ENCODE results near the gene FGF13. TPM values are rescaled to one million over a fixed set of nuclear protein-coding genes. Genes with fewer than 3 reads are reported as not detected.

Gene FGF13
- total and polyA plus RNA-seq, 2 of the 4 experiments (the other 2 are of a cell fraction), result 0.18 TPM; not detected in 1

GRCh38 chrX:138692591-138692990, 18.9 kb downstream of the FGF13 start:
- intact Hi-C loops (cut with micrococcal nuclease), result no loop called here
- ChIA-PET POLR2A (ENCODE audit: unreplicated experiment) (no interaction called here), CTCF (no interaction called here)
- in situ Hi-C loops (cut with MboI; ENCODE audit: low sequenced_read_pairs), result no loop called here
- Histone ChIP-seq H2AK5ac (ENCODE audit: low read depth, low read length) (no peak overlapping the region), H3K4ac (ENCODE audit: low read depth, low read length) (no peak overlapping the region), H2BK20ac (ENCODE audit: low read depth, low read length) (no peak overlapping the region), H3K9me1 (ENCODE audit: insufficient read depth, low read length) (no peaks in the 10 kb centered on the region), H3K79me1 (ENCODE audit: low read depth in 1 of 2, low read length in 2 of 2) (no peaks in the 10 kb centered on the region), H3K27me3 (ENCODE audit: control insufficient read depth, insufficient read depth, low read length) (no peaks in the 10 kb centered on the region), H4K91ac (ENCODE audit: insufficient read depth, low read depth, low read length) (no peak overlapping the region), H4K20me1 (ENCODE audit: insufficient read depth, low read length) (no peaks in the 10 kb centered on the region), H3K9me3 (ENCODE audit: control insufficient read depth, insufficient read depth, low read length) (no peaks in the 10 kb centered on the region), H3K14ac (replicated peaks; ENCODE audit: low read depth, low read length) (no peak overlapping the region), H3K4me1 (ENCODE audit: control insufficient read depth, insufficient read depth, low read length) (no peaks in the 10 kb centered on the region), H3K36me3 (ENCODE audit: control insufficient read depth, insufficient read depth, low read length) (no peaks in the 10 kb centered on the region), H3K23ac (ENCODE audit: low read depth, low read length) (no peak overlapping the region), H2BK15ac (ENCODE audit: low read depth, low read length) (no peak overlapping the region), H2AFZ (replicated peaks; ENCODE audit: low read length, poor library complexity) (no peak overlapping the region), H3K4me2 (ENCODE audit: low read depth, low read length) (no peak overlapping the region), H2AK9ac (replicated peaks; ENCODE audit: low read depth, low read length, poor library complexity) (no peak overlapping the region), H3K18ac (ENCODE audit: low read depth, low read length) (no peak overlapping the region), H3K56ac (ENCODE audit: extremely low read depth, insufficient read depth, low read length) (no peak overlapping the region), H4K5ac (ENCODE audit: low read depth, low read length) (no peak overlapping the region), H3K9ac (ENCODE audit: low read depth, low read length) (no peak overlapping the region), H4K8ac (ENCODE audit: low read depth in 2 of 2, low read length in 2 of 2) (no peak overlapping the region), H3K27ac (ENCODE audit: insufficient read depth, low read length) (no peak overlapping the region), H3K4me3 (ENCODE audit: insufficient read depth, low read depth, low read length) (no peak overlapping the region), H2BK5ac (ENCODE audit: low read depth, low read length, poor library complexity, severe bottlenecking) (no peak overlapping the region), H2BK120ac (ENCODE audit: low read depth, low read length) (no peak overlapping the region)
- dilution Hi-C loops (cut with HindIII; ENCODE audit: low sequenced_read_pairs, unreplicated experiment), result no loop called here
- TF ChIP-seq RCOR1 (IDR thresholded peaks at IDR 0.05; ENCODE audit: insufficient replicate concordance, low read length), result no peak
- TF ChIP-seq CEBPB (IDR thresholded peaks at IDR 0.05; ENCODE audit: low read depth, low read length), result no peak
- TF ChIP-seq, protein P1, sequence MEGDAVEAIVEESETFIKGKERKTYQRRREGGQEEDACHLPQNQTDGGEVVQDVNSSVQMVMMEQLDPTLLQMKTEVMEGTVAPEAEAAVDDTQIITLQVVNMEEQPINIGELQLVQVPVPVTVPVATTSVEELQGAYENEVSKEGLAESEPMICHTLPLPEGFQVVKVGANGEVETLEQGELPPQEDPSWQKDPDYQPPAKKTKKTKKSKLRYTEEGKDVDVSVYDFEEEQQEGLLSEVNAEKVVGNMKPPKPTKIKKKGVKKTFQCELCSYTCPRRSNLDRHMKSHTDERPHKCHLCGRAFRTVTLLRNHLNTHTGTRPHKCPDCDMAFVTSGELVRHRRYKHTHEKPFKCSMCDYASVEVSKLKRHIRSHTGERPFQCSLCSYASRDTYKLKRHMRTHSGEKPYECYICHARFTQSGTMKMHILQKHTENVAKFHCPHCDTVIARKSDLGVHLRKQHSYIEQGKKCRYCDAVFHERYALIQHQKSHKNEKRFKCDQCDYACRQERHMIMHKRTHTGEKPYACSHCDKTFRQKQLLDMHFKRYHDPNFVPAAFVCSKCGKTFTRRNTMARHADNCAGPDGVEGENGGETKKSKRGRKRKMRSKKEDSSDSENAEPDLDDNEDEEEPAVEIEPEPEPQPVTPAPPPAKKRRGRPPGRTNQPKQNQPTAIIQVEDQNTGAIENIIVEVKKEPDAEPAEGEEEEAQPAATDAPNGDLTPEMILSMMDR (conservative IDR thresholded peaks at IDR 0.05; ENCODE audit: low read depth, low read length), result no peak
- TF ChIP-seq POLR2A (IDR thresholded peaks at IDR 0.05; ENCODE audit: low read depth, low read length), result no peak
- TF ChIP-seq, protein P2, sequence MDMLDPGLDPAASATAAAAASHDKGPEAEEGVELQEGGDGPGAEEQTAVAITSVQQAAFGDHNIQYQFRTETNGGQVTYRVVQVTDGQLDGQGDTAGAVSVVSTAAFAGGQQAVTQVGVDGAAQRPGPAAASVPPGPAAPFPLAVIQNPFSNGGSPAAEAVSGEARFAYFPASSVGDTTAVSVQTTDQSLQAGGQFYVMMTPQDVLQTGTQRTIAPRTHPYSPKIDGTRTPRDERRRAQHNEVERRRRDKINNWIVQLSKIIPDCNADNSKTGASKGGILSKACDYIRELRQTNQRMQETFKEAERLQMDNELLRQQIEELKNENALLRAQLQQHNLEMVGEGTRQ (IDR thresholded peaks at IDR 0.05; ENCODE audit: low read depth, low read length), result no peak
- no peak for TF ChIP-seq CHD1 (IDR thresholded peaks at IDR 0.05; ENCODE audit: low read depth, low read length)
- TF ChIP-seq BHLHE40 (IDR thresholded peaks at IDR 0.05; ENCODE audit: low read depth, low read length), result no peak
- no peak for TF ChIP-seq MAZ (IDR thresholded peaks at IDR 0.05; ENCODE audit: borderline replicate concordance, low read depth, low read length)
- no peak for TF ChIP-seq SMC3 (IDR thresholded peaks at IDR 0.05; ENCODE audit: low read depth, low read length)
- TF ChIP-seq MXI1 (IDR thresholded peaks at IDR 0.05; ENCODE audit: borderline replicate concordance, low read depth, low read length), result no peak
- no peak for TF ChIP-seq NFE2L2 (IDR thresholded peaks at IDR 0.05; ENCODE audit: low read depth, low read length)
- TF ChIP-seq RFX5 (IDR thresholded peaks at IDR 0.05; ENCODE audit: low read depth, low read length), result no peak
- TF ChIP-seq ELK1 (IDR thresholded peaks at IDR 0.05; ENCODE audit: borderline replicate concordance, low read depth, low read length), result no peak
- ATAC-seq (ENCODE audit: low read depth) (no peak), DNase-seq (no peak)
- WGBS, 2 experiments (ENCODE audit: extremely low coverage in 2 of 2, insufficient read length in 1 of 2), result no CpG with 5 or more reads among the region's 1 CpG
- BruUV-seq (replicated peaks), result no TSS peak

Measured in IMR-90 (cell line).